ENCODE measurements around the gene DBX1.

DNA sequence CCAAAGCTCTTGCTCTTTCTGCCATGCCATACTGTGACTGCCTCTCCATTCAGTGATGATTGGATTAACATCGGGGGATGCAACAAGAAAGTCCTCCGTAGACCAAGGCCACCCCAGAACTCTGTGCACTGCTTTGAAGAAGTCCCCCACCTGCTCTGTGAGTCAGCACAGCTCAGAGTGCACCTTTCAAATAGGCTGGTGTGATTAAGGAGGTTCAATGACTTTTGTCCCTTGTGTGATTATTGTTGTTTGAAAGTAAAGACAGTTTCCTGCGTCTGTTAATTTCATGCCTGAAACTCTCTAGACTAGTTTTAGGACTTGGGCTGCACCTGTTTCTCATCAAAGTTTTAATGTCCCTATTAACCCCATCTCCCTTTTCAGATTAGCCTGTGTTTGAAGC lies 33.0 kb upstream of the DBX1 start:
- TF ChIP-seq EZH2 (IDR thresholded peaks at IDR 0.05; ENCODE audit: low read length, missing control alignments), result no peak
- TF ChIP-seq, protein P1, sequence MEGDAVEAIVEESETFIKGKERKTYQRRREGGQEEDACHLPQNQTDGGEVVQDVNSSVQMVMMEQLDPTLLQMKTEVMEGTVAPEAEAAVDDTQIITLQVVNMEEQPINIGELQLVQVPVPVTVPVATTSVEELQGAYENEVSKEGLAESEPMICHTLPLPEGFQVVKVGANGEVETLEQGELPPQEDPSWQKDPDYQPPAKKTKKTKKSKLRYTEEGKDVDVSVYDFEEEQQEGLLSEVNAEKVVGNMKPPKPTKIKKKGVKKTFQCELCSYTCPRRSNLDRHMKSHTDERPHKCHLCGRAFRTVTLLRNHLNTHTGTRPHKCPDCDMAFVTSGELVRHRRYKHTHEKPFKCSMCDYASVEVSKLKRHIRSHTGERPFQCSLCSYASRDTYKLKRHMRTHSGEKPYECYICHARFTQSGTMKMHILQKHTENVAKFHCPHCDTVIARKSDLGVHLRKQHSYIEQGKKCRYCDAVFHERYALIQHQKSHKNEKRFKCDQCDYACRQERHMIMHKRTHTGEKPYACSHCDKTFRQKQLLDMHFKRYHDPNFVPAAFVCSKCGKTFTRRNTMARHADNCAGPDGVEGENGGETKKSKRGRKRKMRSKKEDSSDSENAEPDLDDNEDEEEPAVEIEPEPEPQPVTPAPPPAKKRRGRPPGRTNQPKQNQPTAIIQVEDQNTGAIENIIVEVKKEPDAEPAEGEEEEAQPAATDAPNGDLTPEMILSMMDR (conservative IDR thresholded peaks at IDR 0.05 in 1 of 2, IDR thresholded peaks at IDR 0.05 in 1 of 2; ENCODE audit: low read depth in 1 of 2, low read length in 2 of 2), result no peak
